ENCODE measurements around the gene METTL17. TPM values are rescaled to one million over a fixed set of nuclear protein-coding genes. Genes with fewer than 3 reads are reported as not detected.
"Not testable (repeated sequence)": the region's sequence is repeated elsewhere in the genome, so short reads cannot be mapped to it uniquely, and the experiment has no call there.

METTL17 gene
- total and polyA plus RNA-seq, 7 donors, result 24.0 to 103 (median 76.4) TPM

DNA sequence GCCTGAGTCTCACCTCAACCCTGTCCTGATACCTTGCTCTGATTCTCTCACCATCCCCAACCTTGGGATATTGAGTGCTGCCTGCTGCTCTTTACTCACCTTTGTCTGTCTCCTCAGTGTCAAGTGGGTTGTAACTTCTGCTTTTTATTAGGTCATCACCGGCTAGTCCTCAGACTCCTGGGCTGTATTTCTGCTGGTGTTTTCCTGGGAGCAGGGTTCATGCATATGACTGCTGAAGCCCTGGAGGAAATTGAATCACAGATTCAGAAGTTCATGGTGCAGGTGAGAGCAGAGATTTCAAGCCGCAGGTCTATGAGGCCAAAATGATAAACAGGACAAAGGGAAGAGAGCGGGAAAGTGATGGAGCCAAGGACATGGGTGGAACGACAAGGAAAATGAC lies 9.8 kb downstream of the METTL17 start:
- TF ChIP-seq POLR2AphosphoS5 (IDR thresholded peaks at IDR 0.05), result no peak
- no peak for TF ChIP-seq EP300 (IDR thresholded peaks at IDR 0.05)
- TF ChIP-seq POLR2A (IDR thresholded peaks at IDR 0.05), result no peak
- TF ChIP-seq CTCF (IDR thresholded peaks at IDR 0.05), result no peak
- Histone ChIP-seq H3K36me3 (peaks cover 22 to 32% (median 27%) of the 10 kb centered on the region in 4 donors), H3K4me3 (no peak overlapping the region), H3K4me1 (peaks cover 0 to 12% (median 9%) of the 10 kb centered on the region in 4 donors), H3K27ac (peak overlapping the region in 1 of 4 donors; percentile 51), H3K9me3 (no peaks in the 10 kb centered on the region), H3K27me3 (no peaks in the 10 kb centered on the region)
- intact Hi-C loops (cut with DNase I), result loop anchor here (10.0 kb wide), 1 partner anchor 455 kb away; the partner anchor contains the start of gene CHD8
- no peak for DNase-seq
- 26 to 68% methylated on average over 4 of the region's 4 CpGs for WGBS, 2 donors

GRCh38 chr14:21001218-21001617 lies 11.4 kb downstream of the METTL17 start:
- Histone ChIP-seq H3K4me1 (peaks cover 0 to 12% (median 9%) of the 10 kb centered on the region in 4 donors), H3K36me3 (peaks cover 7 to 15% (median 11%) of the 10 kb centered on the region in 4 donors), H3K27me3 (no peaks in the 10 kb centered on the region), H3K9me3 (no peaks in the 10 kb centered on the region), H3K27ac (no peak overlapping the region), H3K4me3 (no peak overlapping the region)
- intact Hi-C loops (cut with DNase I), result no loop called here
- 34 to 71% methylated on average over 7 of the region's 7 CpGs for WGBS, 2 donors
- DNase-seq, result no peak
- TF ChIP-seq EP300 (IDR thresholded peaks at IDR 0.05), result no peak
- TF ChIP-seq POLR2A (IDR thresholded peaks at IDR 0.05), result no peak
- no peak for TF ChIP-seq POLR2AphosphoS5 (IDR thresholded peaks at IDR 0.05)
- no peak for TF ChIP-seq CTCF (IDR thresholded peaks at IDR 0.05)

GRCh38 chr14:21003788-21004346 lies 14.1 kb downstream of the METTL17 start:
- Histone ChIP-seq H3K4me1 (peaks cover 0 to 8% (median 7%) of the 10 kb centered on the region in 4 donors), H3K27ac (no peak overlapping the region), H3K4me3 (no peak overlapping the region), H3K9me3 (no peaks in the 10 kb centered on the region), H3K36me3 (no peaks in the 10 kb centered on the region), H3K27me3 (no peaks in the 10 kb centered on the region)
- intact Hi-C loops (cut with DNase I), result no loop called here
- TF ChIP-seq POLR2AphosphoS5 (IDR thresholded peaks at IDR 0.05) (no peak), EP300 (IDR thresholded peaks at IDR 0.05) (no peak), POLR2A (IDR thresholded peaks at IDR 0.05) (no peak), CTCF (IDR thresholded peaks at IDR 0.05) (no peak)
- WGBS, 2 donors, result 48 to 84% methylated on average over 14 of the region's 14 CpGs
- no peak for DNase-seq

DNA sequence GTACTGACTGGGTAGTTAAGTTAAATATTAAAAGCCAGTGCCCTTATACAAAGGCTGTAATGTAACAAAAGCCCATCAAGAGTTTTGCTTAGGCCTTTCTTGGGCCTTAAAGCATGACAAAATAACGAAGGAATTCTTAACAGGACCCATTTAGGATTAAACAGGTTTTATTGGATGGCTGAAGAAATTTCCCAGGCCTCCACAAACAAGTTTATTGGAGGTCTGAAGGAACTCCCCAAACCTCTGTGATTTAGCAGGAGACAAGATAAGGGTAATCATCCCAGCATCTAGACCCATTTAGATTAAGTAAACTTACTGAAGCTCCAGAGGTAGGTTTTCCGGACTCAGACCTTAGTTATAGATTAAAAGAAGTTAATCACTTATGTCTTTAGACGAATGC lies 19.9 kb downstream of the METTL17 start:
- 21 to 65% methylated on average over 3 of the region's 3 CpGs for WGBS, 2 donors
- intact Hi-C loops (cut with DNase I), result loop anchor here (5.0 kb wide), 1 partner anchor 98 kb away; no protein-coding TSS in a partner anchor
- H3K36me3 ChIP-seq, H3K9me3 ChIP-seq, DNase-seq, H3K4me1 ChIP-seq, H3K4me3 ChIP-seq, H3K27me3 ChIP-seq: not testable (repeated sequence)
- peak overlapping the region in 3 of 4 donors; percentile 27 to 50 (median 34) for H3K27ac ChIP-seq

DNA sequence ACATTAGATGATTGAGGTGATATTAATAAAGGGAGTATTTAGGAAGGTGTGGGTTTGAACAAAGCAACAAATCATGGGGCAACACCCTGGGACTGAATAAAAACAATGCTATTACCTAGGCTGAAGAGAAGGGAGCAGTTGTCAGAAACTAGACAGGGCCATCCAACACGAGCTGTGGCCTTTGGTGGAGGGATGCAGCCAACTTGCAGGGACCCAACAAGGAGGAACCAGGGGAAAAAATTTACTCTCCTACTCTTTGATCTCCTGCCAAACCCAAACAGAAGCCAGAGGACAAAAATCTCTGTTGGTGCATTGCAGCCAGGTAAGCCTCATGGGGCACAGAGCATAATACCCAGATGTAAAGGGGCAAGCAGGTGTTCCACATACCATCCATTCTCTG lies 21.4 kb downstream of the METTL17 start:
- H3K4me3 ChIP-seq, result no peak overlapping the region
- intact Hi-C loops (cut with DNase I), result loop anchor here (5.0 kb wide), 1 partner anchor 96 kb away; no protein-coding TSS in a partner anchor
- WGBS, 2 donors, result 42 to 68% methylated on average over 1 of the region's 1 CpG
- TF ChIP-seq CTCF (IDR thresholded peaks at IDR 0.05) (no peak), POLR2AphosphoS5 (IDR thresholded peaks at IDR 0.05) (no peak), POLR2A (IDR thresholded peaks at IDR 0.05) (no peak), EP300 (IDR thresholded peaks at IDR 0.05) (no peak)
- DNase-seq, result no peak
- no peaks in the 10 kb centered on the region for H3K9me3 ChIP-seq
- H3K4me1 ChIP-seq, result peaks cover 0 to 14% (median 5%) of the 10 kb centered on the region in 4 donors
- H3K27ac ChIP-seq, result no peak overlapping the region
- H3K27me3 ChIP-seq, result no peaks in the 10 kb centered on the region
- no peaks in the 10 kb centered on the region for H3K36me3 ChIP-seq

Measured in sigmoid colon (tissue), 7 donors.